Smooth muscle cell of the brain vasculature (primary cell): ENCODE results near the gene CNIH2.

Experiments used
- DNase-seq: peaks from one replicate; pipeline ENCODE4 v3.0.0-alpha.2; 2012; ENCODE audit warnings: low read depth, low spot score

The CNIH2 gene

DNA sequence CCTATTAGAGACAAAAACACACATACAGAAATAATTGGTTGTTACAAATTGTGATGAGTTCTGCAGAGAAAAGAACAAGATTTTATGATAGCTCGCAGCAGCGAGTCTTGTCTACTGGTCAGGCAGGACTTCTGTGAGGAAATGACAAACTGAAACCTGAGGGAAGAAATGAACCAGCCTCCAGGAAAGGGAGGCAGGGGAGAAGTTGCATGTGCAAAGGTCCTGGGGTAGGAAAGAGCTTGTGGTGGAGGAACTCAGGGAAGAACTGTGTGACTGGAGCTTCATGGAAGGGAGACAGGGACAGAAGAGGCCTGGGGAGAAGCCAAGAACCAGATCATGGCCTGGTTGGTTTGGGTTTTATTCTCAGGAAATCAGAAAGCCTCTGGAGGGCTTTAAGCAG lies 18.8 kb upstream of the CNIH2 start:
- DNase-seq, result no peak

DNA sequence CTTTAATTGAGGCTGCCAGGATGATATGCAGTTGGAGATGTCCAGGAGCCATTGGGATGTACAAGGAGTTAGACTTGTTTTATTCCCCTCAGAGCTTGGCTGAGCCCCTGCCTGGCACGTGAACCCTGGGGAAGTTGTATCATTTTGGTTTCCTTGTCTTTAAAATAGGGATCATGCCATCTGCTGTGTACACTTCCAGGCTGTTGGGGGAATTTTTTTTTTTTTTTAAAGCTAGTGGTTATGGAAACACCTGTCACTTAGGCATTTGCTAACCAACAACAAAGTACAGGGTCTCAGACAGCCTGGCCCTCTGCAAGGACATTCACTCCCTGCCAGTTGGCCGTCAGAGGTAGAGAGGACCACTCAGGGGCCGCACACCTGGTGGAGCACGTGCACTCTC lies 18.0 kb upstream of the CNIH2 start:
- no peak for DNase-seq

DNA sequence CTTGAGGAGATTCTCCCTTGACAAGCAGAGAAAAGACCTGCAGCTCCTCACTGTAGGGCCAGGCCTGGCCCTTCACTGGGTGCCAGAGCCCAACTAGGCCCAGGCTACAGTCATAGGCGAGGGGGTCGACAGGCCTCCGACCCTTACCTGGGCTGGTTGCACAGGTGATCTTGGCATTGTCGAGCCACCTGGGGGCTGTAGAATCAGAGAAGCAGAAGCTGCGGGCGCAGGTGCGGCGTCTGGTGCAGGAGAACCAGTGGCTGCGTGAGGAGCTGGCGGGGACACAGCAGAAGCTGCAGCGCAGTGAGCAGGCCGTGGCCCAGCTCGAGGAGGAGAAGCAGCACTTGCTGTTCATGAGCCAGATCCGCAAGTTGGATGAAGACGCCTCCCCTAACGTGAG lies 16.4 kb upstream of the CNIH2 start:
- no peak for DNase-seq

DNA sequence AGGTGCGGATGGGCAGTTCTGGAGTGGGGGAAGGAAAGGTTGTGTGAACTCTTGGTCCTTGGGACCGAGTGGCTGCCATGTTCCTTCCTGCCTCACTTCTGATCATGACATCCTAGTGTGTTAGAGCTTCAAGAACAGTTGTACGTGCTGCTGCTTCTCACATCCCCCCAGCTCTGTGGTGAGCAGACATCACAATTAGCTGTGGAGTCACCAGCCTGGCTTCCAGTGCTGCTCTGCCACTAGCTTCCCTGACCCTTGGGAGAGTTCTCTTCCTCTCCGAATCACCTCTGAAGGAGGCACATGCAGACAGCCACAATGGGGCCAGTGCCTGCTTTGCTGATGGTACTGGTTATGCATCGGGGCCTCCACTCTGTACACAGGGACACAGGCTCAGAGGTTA lies 15.8 kb upstream of the CNIH2 start:
- DNase-seq, result no peak

DNA sequence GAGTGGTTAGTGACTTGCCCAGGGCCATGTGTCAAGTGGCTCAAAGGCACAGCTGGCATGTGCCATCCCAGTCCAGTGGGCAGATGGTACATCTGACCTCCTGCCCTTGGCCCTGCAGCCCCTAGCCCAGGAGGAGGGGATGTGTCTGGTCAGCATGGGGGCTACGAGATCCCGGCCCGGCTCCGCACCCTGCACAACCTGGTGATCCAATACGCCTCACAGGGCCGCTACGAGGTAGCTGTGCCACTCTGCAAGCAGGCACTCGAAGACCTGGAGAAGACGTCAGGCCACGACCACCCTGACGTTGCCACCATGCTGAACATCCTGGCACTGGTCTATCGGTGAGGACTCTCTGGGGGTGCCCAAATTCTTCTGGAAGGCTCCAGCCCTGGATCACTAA lies 15.3 kb upstream of the CNIH2 start:
- DNase-seq, result no peak

DNA sequence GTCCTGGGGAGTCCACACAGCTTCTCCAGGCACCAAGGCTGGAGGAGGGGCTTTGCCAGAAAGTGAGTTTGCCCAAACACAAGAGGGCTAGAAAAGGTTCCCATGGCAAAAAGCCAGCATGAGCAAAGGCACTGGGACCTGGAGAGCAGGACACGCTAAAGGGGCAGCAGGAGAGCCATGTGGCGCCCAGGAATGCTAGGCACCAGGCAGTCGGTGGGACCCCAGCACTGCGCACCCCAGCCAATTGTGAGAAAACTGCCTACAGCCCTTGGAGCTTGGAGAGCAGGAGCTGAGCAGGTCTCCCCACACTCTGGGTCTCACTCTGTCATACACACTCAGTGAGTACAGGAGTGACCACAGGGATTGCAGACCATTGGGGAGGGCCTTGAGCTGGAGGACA lies 14.7 kb upstream of the CNIH2 start:
- no peak for DNase-seq

DNA sequence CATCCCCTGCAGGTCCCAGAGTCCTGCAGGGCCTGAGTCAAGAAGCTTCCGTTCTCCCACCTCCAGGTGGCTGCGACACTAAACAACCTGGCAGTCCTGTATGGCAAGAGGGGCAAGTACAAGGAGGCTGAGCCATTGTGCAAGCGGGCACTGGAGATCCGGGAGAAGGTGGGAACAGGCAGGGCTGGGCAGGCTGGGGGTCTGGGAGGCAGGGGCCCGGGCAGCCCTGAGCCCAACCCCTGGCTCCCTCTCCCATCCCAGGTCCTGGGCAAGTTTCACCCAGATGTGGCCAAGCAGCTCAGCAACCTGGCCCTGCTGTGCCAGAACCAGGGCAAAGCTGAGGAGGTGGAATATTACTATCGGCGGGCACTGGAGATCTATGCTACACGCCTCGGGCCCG lies 14.2 kb upstream of the CNIH2 start:
- no peak for DNase-seq

DNA sequence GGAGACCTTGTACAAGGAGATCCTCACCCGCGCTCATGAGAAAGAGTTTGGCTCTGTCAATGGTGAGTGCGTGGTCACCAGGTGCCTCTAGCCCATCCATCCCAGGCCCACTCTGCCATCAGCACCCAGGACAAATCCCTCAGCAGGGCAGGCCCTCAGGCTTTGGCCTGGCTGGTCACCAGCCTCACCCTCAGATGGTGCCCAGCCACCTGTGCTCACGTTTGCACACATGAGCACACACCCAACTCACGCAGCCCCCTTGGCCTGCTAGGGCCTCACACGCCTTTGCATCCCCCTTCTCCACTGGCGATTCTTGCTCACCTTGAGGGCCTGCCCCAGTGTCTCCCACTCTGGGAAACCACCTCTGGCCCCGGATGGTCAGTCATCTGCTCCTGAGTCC lies 13.6 kb upstream of the CNIH2 start:
- no peak for DNase-seq

DNA sequence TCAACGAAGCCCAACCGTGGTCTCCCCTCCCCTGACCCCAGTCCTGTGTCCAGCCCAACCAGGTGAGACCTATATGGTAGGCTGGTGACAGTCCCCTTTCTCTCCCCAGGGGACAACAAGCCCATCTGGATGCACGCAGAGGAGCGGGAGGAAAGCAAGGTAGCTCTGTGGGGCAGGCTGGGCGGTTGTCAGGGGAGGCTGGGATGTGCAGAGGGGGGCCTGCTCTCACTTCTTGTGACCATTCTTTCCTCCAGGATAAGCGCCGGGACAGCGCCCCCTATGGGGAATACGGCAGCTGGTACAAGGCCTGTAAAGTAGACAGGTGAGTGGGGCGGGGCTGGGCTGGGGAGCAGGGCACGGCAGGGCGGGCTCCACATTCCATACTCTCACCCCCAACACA lies 13.1 kb upstream of the CNIH2 start:
- DNase-seq, result no peak

DNA sequence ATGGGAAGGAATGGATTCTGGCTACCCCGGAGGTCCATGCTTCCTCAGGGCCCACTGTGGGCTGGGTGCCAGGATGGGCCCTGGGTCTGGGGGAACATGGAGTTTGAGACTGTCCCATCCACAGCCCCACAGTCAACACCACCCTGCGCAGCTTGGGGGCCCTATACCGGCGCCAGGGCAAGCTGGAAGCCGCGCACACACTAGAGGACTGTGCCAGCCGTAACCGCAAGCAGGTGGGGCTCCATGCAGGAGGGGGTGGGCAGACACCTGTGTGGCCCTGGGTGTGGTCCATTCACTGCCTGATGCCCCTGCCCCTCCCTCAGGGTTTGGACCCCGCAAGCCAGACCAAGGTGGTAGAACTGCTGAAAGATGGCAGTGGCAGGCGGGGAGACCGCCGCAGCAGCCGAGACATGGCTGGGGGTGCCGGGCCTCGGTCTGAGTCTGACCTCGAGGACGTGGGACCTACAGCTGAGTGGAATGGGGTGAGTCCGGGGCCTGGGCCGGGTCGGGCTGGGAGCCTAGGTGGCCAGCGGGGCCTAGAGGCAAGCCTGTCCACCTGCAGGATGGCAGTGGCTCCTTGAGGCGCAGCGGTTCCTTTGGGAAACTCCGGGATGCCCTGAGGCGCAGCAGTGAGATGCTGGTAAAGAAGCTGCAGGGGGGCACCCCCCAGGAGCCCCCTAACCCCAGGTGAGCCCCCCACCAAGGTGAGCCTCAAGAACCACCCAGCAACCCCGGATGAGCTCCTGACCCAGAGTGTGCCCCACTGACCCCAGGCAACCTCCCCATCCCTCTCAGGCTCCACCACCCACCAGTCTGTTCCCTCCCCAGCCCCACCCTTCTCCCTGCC lies 12.2 kb upstream of the CNIH2 start:
- DNase-seq, result no peak

DNA sequence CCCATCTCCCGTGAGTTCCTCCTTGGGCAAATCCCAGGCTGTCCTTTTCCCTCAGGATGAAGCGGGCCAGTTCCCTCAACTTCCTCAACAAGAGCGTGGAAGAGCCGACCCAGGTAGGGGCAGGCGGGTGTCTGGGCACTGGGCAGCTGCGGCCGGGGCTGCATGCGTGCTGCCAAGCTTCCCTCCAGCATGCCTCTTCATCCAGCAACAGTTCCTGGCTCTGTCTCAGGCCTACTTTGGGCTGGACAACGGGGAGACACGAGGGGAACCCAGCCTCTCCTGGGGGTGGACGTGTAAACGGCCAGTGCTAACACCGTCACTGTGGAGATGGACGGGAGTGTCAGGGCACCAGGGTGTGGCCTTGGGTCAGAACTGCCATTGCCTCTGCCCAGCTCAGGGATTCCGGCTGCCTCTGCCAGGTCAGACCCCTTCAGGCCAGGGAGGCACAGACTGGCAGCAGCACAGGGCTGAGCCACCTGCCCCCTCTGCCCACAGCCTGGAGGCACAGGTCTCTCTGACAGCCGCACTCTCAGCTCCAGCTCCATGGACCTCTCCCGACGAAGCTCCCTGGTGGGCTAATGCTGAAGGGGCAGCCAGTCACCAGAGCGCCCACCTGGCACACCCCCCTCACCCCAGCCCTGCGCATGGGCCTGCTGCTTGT lies 11.5 kb upstream of the CNIH2 start:
- DNase-seq, result no peak

DNA sequence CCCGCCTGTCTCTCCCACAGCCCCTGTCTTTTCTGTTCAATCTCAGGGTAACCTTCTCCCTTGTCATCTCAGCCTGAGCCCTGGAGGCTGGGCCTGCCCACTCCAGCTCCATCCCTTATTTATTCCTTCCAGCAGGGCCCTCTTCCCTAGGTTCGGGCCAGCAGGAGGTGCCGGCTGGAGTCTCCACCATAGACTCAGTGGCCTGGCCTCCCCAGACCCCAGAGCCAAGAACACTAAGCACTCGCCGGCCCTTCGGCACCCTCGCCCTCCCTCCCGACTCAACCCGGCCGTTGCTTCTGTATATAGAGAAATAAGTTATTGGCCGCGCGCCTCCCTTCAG lies 11.0 kb upstream of the CNIH2 start:
- DNase-seq, result no peak

DNA sequence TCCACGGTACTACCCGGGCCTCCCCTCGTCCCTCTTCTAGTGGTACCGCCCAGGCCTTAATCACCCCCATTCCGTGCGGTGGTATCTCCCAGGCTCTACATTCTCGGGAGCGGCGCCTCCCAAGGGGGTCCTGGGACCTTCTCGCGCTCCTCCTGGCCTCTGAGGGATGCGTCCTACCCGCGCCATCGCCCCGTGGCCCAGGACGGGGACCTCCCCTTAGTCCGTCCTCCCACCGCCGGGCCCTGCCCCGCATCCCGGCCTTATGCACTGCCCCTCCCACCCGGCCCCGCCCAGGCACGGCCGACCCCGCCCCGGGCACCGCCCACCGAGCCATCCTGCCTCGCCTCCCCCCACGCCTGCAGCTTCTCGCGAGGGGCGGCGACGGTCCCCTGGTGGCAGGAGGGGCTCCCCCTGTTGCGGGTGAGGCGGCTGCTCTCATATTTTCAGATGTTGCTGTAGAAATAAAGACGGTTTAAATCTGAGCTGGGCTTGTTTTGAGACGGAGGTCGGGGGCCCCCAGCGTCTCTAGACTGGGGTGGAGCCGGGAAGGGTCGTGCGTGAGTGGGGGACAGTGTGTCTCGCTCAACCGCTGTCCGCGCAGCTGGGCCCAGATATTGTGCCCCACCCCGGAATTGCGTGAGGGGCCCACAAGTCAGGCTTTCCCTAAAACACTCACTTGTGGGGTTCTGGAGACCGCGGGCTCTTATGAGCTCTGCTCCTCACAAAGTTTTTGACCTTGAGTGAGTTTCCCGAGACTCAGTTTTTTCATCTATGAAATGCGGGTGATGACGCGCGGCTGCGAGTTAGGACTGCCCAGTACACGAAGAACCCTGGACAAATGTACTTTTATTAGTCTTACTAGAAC lies 10.4 kb upstream of the CNIH2 start:
- peak; percentile 65 for DNase-seq

DNA sequence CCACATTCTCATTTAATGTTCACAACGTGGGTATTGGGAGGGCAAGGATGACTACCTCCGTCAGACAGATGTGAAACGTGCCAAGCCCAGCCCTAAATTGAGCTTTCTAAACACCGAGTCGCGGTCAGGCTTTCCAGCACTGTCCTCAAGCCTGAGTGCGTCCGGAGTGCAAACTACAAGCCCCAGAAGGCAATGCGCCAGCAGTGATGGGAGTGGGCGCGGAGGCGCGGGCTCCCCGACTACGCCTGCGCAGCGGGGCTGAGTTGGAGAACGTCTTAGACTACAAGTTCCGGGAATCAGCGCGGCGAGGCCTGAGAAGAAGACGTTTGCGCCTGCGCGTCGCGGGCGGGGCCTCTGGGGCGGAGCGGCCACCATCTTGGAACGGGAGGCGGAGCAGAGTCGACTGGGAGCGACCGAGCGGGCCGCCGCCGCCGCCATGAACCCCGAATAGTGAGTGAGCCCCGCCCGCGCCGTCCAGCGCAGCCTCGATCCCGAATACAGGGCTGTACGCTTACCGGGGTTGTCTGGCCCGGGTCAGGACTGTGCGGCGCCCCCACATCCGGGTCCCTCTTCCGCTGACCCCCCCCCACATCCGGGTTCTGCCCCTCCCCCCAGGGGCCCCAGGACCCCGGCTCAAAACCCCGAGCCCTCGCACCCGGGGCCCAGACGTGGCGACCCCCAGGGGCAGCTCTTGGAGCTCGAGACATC lies 9.6 kb upstream of the CNIH2 start, which contains the start of gene RAB1B:
Gene RAB1B (plus strand): TSS at position 396 of the 708 bp plus-strand sequence. CDS start 41 bp downstream, at position 437.
- DNase-seq, result peak; percentile 100

DNA sequence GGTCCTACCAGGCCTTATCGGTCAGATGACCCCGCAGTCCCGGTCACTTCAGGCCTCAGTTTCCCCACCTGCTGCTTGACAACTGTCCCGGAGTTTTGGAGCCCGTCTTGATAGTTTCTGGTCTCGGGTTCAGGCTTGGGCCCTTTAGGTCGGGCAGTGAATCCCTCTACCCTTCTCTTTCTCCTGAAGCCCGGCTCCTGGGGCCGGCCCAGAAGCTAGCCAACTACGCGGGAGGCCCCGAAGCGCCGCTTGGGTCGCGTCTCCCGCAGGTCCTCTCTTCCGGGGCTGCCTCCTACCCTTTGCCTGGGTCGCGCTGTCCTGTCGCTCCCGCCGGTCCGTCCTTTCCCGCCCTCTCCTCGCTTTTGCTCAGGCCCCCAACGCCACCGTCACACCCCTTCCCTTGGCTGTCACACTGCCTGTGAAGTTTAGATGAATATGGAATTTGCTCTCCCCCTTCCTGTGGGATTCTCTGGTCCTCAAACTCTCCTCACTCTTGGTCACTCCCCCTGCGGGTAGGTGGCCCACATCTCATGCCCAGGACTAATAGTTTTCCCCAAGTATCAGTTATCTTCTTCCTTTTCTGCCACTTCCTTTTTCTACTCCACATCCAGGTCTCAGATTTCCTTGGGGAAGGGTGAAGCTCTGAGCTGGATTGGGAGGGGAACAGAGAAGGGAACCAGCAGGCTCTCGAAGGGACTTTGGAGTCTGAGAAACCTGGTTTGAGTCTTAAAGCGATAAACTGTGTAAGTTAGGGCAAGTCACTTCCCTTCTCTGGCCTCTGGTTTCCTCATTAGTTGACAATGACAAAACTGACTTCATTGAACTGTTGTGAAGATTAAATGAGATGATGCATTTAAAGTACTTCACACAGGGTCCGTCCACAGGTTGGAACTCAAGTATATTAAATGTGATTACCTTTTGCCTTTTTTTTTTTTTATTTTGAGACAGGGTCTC lies 8.7 kb upstream of the CNIH2 start:
- no peak for DNase-seq

DNA sequence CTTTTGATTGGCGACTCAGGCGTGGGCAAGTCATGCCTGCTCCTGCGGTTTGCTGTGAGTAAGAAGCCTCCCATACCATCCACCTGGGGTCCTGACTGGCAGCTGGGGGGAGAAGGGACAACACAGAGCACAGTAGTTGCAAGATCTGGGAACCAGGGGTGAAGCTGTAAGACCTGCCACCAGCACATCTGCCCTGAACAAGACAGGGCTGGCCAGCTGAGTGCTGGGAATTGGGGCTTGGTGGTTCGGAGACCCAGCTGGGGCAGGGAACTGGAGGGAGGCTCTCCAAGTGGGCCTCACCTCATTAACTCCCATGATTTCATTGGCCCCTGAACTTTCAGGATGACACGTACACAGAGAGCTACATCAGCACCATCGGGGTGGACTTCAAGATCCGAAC lies 6.2 kb upstream of the CNIH2 start:
- no peak for DNase-seq

DNA sequence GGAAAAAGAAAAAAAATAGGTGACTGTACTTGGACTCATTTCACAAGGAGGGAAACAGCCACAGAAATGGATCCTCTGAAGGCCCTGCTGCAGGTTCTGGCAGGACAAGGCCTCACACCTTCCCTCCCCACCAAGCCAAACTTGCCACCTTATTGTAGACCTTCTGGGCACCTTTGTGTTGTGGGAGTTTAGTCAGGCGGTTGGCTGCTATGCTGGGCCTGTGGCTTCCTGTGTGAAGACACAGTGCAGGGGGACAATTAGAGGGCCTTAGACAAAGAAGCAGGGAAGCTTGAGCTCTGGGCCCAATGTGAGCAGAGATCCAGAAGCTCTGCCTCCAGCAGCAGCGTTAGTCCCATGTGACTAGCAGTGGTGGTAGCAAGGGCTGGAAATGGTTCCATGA lies 5.4 kb upstream of the CNIH2 start:
- DNase-seq, result no peak

DNA sequence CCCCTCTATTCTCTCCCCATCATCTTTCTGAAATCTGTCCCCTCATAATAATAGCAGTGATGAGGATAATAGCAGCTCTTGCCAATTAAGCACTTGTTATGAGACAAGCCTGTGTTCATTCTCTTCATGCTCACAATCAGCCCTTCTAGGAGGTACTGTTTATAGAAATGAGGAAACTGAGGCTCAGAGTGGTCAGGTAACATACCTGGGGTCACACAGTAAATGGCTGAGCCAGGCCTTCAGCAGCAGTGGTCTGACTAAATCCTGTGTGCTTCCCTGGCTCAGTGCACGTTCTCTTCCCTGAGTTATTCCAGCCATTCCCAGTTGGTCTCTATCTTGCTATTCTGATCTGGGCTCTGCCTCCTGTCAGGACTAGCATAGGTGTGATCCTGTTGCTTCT lies 3.8 kb upstream of the CNIH2 start:
- DNase-seq, result no peak

DNA sequence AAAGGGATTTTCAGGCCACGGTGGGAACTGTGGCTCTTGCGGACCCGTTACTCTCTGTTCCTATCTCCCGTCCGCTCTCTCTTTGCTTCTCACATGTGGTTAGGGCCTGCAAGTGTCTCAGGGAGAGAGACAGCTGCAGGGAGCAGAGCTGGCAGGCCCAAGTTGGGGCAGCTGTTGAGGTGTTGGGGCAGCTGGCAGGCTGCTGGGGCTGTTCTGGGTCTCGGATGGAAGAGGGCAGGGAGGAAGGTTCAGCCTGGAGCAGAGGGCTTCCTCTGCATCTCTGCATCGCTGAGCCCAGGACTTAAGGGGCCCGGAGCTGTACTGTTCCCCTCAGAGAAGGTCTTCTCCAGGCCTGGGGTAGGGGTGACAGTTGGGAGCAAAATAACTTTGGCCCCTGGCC lies 2.6 kb upstream of the CNIH2 start:
- no peak for DNase-seq

DNA sequence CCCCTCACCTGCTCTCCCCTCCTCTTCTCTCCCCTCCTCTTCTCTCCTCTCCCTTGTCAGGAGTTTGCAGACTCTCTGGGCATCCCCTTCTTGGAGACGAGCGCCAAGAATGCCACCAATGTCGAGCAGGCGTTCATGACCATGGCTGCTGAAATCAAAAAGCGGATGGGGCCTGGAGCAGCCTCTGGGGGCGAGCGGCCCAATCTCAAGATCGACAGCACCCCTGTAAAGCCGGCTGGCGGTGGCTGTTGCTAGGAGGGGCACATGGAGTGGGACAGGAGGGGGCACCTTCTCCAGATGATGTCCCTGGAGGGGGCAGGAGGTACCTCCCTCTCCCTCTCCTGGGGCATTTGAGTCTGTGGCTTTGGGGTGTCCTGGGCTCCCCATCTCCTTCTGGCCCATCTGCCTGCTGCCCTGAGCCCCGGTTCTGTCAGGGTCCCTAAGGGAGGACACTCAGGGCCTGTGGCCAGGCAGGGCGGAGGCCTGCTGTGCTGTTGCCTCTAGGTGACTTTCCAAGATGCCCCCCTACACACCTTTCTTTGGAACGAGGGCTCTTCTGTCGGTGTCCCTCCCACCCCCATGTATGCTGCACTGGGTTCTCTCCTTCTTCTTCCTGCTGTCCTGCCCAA lies 1.9 kb upstream of the CNIH2 start:
- DNase-seq, result no peak
